SU-DHL-6 (cell line): ENCODE data around the gene RALGDS.

Source experiments
- EZH2phosphoT487 ChIP-seq: fragments of 200-600 bp; sonication (generic), shearing (Covaris generic); conservative IDR thresholded peaks from 2 replicates; pipeline ENCODE4 v1.6.1; 2018; ENCODE audit warnings: mild to moderate bottlenecking, antibody characterized with exemption, low read length, moderate library complexity, mixed read lengths
- TF ChIP-seq, protein P1 (sequence below): fragments of 200-600 bp; sonication (generic); IDR thresholded peaks from one replicate; pipeline ENCODE4 v1.5.1; 2017; ENCODE audit warnings: antibody characterized with exemption, mild to moderate bottlenecking, low read length, moderate library complexity; ENCODE audit not compliant: insufficient read depth, poor library complexity, severe bottlenecking

DNA sequence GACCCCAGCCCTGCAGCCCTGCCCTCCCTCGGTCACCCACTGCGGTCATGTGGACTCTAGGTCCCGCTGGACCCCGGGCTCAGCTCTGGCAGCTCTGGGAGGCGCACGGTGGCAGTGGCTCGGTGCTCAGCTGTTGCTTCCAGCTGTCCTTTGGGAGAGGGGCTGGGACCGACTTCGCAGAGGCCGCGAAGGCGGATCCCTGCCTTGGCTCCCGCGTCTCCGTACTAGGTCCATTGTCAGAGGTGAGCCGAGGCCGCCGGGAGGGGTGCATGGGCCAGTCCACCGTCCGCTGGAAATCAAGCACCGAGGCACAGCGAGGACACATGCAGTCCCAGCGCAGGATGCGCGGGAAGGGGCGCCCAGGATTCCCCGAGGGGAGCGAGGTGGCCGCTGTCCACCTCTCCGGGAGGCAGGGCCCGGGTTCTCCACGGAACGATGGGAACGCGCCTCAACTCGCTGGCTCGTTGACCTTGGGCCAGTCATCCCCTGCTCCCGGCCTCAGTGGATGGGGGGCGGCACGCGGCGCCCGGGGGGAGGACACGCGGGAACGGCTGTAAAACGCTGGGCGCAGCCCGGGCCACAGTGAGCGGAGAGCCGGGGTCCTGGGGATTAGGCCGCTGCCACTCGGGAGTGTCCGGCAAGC lies 41.9 kb upstream of the RALGDS start:
- TF ChIP-seq, protein P1, sequence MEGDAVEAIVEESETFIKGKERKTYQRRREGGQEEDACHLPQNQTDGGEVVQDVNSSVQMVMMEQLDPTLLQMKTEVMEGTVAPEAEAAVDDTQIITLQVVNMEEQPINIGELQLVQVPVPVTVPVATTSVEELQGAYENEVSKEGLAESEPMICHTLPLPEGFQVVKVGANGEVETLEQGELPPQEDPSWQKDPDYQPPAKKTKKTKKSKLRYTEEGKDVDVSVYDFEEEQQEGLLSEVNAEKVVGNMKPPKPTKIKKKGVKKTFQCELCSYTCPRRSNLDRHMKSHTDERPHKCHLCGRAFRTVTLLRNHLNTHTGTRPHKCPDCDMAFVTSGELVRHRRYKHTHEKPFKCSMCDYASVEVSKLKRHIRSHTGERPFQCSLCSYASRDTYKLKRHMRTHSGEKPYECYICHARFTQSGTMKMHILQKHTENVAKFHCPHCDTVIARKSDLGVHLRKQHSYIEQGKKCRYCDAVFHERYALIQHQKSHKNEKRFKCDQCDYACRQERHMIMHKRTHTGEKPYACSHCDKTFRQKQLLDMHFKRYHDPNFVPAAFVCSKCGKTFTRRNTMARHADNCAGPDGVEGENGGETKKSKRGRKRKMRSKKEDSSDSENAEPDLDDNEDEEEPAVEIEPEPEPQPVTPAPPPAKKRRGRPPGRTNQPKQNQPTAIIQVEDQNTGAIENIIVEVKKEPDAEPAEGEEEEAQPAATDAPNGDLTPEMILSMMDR, result no peak
- TF ChIP-seq EZH2phosphoT487, result no peak
